OCI-M2 (cell line): ENCODE measurements around the gene ZNF462.
A peak's percentile ranks its signal among the peaks of the same experiment; 100 is the strongest.
"Not testable (repeated sequence)": the region's sequence is repeated elsewhere in the genome, so short reads cannot be mapped to it uniquely, and the experiment has no call there.

ENCODE experiments used
- DNase-seq: peaks from one replicate; lab custom pipeline; 2025; ENCODE audit not compliant: unreplicated experiment; lab: John Stamatoyannopoulos, UW

ZNF462 gene

DNA sequence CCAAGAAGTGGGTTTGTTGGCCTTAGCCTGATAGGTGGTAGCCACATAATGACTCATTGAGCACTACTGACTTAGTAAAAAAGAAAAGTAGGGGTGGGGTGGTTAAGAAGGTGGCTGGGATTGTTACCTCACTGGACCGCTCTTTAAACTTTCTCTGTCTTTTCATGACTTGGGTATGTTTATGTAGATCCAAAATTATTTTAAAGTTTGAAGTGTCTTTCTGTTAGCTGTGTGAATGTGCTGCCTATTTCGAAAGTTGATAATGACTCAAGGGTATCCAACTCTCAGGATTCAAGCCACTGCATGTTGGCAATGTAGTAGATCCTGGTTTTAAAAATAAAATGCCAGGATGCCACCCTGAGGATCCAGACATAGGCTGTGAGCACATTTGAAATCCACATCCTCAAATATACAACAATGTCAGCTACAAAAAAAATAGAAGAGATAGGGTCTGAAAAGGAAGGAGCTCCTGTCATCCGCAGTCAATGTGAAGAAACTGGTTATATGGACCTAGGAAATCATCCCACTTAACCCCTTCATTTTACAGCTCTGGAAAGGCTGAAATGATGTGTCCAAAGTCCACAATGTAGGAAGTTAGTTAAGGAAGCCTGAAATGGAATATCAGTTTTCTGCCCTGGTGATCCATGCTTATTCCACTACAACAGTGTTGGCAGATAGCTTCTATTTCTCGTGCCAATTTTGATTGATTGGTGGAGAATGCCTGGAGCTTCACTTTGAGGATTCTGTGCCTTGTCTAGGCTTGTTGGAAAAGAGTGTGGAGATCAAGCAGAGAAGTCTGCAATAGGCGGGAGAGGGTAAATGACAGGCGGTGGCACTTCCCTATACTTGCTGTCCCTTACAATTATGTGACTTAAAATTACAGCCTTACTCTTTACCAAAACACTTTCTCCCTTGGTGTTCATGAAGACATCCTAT is 23.4 kb downstream of the ZNF462 start:
- no peak for DNase-seq

DNA sequence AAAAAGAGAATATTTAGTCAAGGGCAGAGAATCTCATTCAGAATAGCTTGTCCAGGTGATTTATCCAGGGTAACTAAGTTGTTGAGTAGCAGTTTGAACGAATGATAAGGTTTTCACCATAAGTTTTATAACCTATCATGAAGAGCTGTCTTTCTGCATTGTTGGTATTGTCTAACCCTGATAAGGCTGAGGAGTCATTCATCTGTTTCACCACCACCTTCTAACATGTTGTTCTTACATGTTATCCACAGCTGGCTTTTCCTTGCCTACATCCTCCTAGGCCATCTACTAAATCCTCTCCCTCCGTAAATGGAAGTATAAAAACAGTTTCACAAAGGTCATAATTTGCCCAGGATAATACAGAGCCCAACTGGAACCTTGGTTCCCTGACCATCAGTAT is 24.1 kb downstream of the ZNF462 start:
- DNase-seq, result no peak

DNA sequence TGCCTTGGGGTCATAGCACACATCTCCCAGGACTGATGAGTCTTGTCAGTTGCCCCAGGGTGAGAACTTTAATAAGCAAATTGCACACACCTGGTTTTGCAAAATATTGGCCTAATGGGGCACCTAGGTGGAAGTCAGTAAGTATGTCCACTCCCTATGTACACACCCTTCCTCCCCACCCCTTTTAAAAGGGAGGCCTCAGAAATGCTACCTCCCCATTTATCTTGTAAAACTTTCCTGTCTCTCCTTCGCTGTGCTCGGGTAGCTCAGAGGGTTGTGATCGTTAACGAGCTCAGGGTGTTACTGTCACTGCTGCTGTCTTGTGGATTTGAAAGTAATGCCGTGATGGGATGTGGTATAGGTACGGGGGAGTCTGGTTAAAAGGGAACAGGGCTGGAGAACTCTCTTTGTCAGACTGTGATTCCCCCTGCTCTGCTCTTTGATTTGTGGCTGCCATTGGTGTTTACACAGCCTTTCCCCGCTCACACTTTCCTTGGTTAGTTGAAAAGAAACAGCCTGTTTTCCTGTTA is 26.2 kb downstream of the ZNF462 start:
- DNase-seq, result no peak

DNA sequence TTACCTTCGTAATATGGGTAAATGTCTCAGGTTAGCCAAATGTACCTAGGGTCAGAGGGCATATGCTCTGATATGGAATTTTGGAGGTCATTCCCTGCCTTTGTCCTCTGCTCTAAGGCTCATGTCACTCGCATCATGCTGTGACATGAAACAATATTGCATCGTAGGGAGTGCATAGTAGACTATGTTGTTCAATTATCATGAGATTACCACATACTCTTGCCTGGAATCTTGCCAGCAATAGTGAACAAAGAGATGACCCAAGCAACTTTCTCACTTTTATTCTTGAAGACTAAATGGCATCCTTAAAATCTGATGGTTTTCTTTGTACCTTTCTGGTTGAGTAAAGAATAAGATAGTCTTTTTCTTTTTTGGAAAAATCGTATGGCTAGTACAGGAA is 27.6 kb downstream of the ZNF462 start:
- no peak for DNase-seq

DNA sequence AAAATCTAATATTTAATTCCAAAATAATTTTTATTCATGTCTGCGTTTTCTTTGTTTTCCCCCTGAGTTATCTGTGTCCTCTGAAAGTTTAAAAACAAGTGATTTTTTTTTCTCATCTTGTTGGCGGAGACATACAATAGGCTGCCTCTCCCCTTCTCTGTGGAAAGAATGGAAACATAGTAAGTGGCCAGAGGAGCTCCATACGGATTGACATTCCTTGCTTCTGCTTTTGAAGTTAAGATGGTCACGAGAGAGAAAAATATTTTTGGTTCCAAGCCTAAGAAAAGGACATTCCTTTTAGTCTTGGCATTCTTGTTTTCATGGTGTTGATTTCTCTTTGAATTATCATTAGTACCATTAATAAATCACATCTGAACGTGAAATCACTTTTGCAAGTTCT is 28.3 kb downstream of the ZNF462 start:
- no peak for DNase-seq

DNA sequence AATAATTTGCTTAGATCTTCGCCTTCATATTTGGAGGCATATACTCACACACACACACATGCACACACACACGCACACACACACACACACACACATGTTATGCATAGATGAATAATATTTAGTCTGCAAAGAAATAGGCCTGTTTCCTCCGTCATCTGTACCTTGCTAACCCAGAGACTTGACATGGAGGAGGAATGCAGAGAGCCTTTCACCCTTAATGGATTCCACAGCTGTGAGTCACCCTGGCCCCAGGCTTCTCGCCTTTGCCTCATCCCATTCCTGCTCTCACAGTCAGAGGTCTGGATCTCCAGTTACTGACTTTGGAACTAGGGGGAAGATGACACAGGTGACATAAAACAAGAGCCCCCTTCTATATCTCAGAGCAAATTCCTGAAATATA is 29.7 kb downstream of the ZNF462 start:
- no peak for DNase-seq

DNA sequence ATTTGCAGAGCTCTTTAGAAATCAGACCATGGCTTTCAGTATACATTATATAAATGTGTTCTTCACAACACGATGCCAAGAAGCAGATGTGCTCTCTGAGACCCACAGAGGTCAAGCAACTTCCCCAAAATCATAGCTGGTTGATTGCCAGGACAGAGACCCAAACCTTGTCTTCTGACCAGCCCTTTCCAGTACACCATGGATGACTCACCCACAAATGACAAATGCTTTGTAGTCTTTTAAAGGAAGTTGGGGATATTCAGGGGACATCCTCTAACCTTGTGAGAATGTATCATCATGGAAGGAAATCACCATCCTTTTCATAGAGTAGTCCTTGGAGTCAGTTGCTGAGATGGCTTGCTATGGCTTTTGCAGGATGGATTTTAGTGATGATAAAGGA is 30.1 kb downstream of the ZNF462 start:
- no peak for DNase-seq

DNA sequence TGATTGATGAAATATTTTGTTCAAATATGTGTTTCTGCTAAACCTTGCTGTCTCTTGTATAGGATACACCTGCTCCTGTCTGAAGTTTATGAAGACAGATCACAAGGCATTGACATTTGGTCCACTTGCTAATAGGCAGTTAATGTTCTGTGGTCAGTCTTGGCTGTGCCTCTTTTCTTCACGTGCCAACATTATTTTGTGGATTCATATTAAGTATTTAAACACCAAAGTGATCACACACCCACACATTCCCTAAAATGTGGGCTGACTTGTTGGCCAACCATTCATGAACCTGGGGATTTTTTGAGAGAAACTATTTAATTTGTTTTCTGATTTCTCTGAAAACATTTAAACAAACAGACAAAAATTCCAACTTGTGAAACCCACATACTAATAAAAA is 33.7 kb downstream of the ZNF462 start:
- DNase-seq, result no peak

DNA sequence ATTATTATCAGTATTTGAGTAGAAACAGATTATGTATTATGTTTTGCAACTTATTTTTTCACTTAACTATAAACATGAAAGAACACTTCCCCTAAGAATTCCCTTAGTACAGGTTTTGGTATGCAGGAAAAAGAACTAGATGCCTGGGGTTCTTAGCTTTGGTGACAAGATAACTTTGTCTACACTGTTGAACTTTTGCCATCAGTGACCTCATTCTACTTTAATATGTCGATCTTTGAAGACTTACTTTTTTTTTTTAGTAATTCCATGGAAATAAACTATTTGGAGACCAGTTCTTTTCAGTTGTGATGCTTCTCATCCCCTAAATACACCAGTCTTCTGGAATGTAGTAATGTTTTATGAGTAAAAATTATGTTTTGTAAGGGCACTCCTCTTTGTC is 34.3 kb downstream of the ZNF462 start:
- DNase-seq, result no peak

DNA sequence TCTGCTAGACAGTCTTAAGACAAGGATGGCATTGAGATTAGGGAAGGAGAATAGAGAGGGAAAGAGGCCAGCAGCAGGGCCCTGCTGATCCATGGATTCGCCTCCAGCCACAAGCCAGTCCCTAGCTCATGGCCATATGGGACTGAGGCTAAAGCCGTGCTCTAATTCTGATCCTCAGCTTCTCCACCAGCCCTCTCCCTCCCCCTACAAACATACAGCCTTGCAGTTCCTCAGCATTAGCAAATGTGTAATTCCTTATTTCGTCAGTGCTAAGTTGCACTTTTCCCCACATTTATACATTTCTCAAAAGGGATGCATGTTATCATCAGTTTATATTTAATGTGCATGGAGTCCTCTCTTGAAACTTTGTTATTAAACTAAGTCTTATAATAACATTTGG is 34.8 kb downstream of the ZNF462 start:
- no peak for DNase-seq

DNA sequence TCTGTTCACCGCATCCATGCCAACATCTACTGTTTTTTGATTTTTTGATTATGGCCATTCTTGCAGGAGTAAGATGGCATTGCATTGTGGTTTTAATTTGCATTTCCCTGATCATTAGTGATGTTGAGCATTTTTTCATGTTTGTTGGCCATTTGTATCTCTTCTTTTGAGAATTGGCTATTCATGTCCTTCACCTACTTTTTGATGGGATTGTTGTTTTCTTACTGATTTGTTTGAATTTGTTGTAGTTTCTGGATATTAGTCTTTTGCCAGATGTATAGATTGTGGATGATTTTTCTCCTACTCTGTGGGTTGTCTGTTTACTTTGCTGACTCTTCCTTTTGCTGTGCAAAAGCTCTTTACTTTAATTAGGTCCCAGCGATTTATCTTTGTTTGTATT is 37.6 kb downstream of the ZNF462 start:
- DNase-seq, result not testable (repeated sequence)

DNA sequence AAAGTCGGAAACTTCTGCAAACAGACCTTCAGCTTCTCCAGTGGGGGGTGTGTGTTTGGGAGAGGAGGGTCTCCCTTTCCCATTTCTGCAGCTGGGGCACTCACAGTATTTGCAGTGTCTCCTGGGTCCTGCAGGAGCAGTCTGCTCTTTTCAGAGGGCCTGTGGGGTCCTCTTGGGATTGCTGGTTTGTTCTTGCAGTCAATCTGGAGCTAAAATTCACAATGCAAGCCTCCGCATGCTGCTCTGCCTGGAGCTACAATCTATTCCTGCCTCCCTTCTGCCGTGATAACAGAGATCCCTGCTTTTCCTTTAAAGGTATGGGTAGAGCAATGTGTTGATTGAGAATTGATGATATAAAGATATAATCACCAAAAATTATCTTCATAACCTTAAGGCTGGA is 43.2 kb downstream of the ZNF462 start:
- no peak for DNase-seq

DNA sequence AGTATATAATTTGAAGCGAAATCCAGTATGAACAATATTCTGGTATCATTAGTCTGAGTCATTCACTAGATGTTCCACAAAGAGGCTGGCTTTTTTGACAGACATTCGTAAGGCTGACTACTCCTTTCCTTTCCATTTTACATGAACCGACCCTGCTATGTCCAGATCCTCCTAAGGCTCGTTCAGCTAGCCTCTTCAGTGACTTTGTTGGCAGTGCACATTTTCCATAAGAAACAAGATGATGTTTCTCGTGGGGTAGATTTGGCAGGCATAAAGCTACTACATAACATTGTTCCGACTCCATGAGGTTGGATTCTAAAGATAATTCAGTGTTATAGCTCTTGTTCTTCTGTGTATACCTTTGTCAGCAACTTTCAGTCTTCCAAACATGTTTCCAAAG is 49.0 kb downstream of the ZNF462 start:
- no peak for DNase-seq

DNA sequence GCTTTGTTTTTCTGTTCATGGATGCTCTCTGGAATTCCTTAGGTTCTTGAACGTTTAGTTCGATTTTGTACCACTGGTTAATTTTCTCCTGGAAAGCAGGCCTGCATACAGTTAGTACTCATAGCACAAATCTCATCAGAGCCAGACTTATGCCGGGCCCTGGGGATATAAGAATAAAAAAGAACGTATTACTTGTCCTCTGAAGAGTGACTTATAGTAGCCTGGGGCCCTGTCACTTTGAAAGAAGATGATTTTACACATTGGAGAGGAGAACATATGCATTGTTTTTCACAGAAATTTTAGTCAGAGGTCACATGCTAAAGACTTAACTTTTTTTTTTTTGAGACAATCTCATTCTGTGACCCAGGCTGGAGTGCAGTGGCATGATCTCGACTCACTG is 50.3 kb downstream of the ZNF462 start:
- no peak for DNase-seq

DNA sequence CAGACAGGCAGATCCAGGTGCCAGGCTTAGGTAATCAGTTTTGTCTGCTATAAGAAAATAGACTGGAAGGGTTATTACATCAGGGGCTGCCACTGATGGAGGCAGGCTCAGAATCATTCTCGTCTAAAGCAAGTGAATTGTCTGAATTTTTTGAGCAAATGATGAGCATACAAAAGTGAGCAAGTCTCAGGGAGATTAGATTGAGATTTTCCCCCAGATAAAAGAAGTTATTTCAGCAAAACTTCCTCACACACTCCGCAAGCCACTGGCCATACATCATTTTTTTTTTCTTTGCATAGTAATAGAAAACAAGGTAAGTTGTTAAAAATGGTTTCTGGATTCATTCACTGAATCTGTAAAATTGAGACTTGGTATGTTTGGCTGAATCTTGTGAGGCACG is 52.9 kb downstream of the ZNF462 start:
- DNase-seq, result no peak

DNA sequence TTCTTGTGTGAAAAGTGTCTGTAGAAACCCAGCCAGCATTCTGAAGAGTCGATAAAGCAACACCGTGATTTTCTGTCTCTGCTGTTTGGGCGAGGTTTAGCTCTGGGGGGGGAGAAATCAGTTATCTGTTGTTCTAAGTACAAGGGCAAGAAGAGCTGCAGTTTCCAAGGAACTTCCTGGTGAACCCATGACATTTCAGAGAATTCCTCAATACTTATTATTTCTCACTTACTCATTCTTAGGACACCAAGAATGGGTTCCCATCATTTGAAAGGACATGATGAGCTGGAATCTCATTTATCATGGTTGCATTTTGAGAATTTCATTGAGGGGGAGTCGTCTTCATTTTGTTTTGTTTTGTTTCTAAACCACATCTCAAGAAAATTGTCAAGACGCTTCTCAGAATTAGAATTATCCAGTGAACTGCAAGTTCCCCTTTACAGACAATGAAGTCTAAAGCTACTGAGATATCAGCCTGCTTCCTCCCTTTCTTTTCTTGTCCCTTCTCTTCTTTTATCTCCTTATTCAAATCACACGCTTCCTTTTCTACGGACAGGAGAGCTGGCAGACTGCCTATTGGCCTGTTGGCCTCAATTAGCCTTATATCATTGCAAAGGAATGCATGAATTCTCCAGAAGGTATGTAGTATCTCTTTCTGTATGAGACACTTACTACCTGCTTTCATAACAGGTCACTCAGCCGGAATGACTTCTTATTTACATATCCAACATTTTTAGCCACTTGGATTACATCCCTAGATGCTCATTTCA is 53.7 kb downstream of the ZNF462 start:
- no peak for DNase-seq

DNA sequence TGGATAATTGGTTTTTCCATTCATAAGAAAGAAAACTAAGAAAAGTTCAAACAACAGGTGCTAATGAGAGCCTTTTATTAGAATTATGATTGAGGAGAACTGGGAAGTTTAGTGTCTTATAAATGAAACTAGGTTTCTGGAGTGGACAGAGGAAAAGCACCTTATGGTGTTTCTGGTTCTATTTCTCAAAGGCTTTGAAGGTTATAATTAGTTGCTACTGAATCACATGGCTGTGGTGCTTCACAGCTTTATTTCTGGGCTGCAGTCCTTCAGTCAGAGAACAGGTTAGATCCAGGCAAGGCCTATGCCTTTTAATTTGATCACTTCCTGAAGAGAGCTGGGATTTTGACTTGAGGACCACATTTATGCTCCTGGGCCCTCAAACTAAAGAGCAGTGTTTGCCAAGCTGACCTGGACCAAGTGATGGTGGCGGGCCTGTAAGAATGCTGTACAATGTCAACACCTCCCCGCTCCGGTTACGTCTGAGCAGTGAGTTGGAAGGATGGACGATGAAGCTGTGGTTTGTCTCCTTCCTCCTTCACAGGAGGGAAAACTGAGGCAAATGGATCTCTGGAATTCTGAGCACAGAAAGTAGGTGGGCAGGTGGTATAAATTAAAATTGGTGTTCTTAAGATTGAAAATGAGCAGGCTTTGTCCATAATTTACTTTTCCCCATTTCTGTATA is 56.0 kb downstream of the ZNF462 start:
- no peak for DNase-seq

DNA sequence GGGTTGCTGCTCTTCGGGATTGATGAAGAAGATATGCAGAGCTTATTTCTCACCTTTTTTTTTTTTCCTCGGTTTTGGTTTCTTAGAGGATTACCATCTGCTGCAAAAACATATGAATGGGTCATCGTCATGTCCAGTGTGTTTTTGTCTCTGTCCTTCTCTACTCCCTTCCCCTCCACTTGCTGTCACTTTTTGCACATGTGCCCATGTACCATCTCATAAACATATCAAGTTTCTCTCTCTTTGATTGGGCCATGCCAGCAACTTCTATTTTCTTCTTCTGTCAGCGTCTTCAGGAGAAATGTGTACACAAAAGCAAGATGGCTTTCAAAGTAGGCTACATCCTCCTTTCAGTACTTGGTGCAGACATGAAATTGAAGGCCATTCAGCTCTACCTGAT is 57.1 kb downstream of the ZNF462 start:
- DNase-seq, result no peak

DNA sequence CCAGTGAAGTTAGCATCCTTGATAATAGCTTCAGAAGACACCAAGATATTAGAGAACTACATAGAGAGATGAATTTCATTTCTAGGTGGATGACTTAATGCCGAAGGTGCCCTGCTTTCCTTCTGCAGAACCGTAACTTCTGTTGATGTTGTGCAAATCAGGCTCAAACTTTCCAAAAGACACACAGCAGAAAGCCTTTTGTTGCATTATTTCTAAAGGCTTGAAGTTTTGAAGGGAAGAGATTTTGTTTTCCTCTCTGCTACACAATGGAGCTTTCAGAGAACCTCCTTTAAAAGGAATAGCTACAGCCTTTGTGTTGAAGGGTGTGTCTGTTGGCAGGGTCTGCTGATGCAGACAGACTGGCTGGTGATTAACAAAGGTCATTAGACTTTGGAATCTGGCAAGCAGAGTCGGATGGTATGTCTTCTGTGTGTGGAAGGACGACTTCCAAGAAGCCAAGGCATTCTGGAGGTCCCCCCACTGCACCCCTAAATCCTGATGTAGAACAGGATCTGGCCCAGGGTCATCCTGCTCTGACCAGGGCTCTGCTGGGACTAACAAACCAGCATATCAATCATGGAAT is 57.8 kb downstream of the ZNF462 start:
- DNase-seq, result no peak

DNA sequence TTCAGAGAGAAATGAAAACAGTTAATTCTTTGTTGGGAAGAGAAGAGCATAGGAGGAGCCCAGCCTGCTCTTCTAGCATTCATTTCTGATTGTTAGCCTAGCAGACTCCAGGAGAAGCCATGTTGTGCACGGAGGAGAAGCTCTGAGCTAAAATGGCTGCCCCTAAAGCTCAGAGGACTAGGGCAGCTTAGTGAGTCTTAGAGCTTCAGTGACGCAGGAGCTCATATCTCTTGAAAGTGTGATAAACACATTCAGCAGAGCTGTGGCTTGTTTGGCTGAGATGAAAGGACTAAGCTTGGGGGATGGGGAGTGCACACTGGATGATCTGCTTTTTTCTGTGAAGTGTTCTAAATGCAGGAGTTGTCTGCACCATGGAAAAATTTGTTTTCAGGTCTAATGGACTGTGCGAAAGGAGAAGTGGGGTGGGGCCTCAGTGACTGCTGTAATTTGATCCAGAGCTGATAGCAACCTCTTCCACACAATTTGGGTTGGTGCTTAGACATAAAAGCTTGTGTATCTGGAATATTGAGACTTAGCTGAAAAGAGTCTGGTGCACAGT is 58.5 kb downstream of the ZNF462 start:
- DNase-seq, result peak; percentile 82

DNA sequence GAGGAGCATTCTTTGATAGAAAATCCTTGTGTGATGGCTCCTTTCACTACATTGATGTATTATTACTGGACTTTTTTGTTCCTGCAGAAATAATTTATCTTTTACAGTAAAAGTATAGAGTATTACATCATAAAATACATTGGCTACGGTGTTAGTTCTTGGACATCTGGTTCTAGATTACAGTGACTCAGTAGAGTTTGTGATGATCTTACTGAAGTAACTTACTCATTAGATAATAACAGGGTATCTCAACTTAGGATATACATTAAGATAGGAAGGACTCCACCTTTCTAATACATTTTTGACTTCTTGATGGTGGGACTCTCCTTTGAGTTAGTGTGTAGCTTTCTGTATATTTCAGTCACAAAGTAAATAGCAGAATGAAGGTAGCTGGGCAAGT is 59.1 kb downstream of the ZNF462 start:
- DNase-seq, result no peak
